ENCODE data around the gene ZNF780B. TPM values are rescaled to one million over a fixed set of nuclear protein-coding genes. Genes with fewer than 3 reads are reported as not detected.
A peak's percentile ranks its signal among the peaks of the same experiment; 100 is the strongest.

Gene ZNF780B
- polyA plus RNA-seq, 4 donors = 1.1 to 22.6 (median 5.7) TPM

DNA sequence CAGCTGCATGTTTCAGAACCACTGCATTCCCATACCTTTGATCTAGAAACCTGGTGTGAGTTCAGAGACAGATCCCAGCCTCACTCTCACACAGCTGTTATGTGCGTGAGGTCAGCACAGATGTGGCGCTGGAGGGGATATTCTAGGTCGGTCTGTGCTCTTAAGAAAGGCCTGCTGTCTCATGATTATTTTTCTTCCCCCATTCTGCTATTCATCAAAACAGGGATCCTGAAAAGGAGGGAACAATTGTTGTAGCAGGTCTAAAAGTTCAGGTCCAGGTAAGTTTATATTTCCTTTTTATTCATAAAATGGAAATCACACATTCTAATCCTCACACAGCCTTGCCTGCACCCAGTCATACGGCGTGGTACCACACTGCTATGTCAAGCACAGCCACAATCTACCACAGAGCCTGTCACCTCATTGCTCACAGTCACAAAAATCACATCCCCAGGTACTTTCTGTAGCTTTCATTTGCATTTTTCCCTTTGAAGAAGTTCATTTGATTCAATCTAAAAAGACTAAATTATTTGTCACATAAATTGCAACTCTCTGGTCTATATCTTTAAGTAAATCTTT is 58.3 kb downstream of the ZNF780B start:
- Histone ChIP-seq H3K27me3 (ENCODE audit: control insufficient read depth in 3 of 3, insufficient read depth in 3 of 3, low read length in 3 of 3) (no peaks in the 10 kb centered on the region), H3K9me3 (ENCODE audit: control insufficient read depth in 2 of 2, insufficient read depth in 1 of 2, low read depth in 1 of 2, low read length in 1 of 2) (peaks cover 0 to 13% of the 10 kb centered on the region in 2 donors), H3K27ac (ENCODE audit: low read depth in 1 of 3, low read length in 2 of 3) (peak overlapping the region in 2 of 3 donors; percentile 78 to 96), H3K4me1 (ENCODE audit: control insufficient read depth in 3 of 3, insufficient read depth in 2 of 3, low read depth in 1 of 3, low read length in 2 of 3) (peaks cover 0 to 22% (median 10%) of the 10 kb centered on the region in 3 donors), H3K36me3 (ENCODE audit: control insufficient read depth in 3 of 3, insufficient read depth in 2 of 3, low read depth in 1 of 3, low read length in 3 of 3) (peaks cover 0 to 3% (median 0%) of the 10 kb centered on the region in 3 donors), H3K4me3 (ENCODE audit: low read depth in 1 of 3, low read length in 3 of 3) (peak overlapping the region in 2 of 3 donors; percentile 62 to 63)
- no peak for FAIRE-seq
- DNase-seq = no peak
- WGBS, 3 donors = 78 to 89% (median 87%) methylated on average over 5 of the region's 5 CpGs

DNA sequence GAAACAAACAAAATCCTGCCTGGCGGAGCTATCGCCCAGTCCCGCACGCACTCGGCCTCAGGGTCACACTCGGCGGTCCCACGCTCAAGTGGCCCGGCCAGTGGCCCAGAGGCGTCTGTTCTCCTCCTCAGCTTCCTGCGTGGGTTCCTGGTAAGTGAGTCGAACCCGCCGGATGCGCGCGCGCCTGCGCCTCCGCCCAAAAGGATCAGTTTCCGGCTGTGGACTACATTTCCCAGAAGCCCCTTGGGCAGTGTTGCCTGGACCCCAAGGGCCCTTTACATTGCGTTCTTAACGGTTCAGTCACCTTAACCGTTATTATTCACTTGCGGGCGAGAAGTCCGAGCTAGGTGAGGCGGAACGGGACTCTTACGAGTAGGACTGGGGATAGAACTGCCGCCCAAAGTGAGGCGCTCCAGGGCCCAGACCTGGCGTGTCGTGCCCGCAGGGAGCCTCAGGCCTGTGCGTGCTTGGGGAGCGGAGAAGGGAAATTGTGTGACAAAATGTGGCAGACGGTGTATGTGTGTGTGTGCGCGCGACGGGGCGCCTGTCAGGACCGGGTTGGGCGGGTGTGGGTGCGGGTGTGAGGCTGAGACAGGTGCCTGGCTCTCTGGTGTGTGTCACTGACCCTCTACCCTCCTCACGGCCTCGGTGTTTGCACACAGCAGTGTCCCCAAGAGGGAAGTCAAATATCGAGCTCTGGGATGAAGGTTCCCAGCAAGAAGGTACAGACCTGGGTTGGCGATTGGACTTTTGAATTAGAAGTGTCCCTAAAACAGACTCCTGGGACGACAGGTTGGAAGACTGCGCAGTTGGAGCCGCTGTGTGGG is 59.0 kb downstream of the ZNF780B start, which contains the start of gene ZNF546:
TSS of gene ZNF546 (plus strand) at position 250 of the 827 bp plus-strand sequence. CDS start 1,267 bp downstream, outside the sequence.
- no peak for FAIRE-seq

DNA sequence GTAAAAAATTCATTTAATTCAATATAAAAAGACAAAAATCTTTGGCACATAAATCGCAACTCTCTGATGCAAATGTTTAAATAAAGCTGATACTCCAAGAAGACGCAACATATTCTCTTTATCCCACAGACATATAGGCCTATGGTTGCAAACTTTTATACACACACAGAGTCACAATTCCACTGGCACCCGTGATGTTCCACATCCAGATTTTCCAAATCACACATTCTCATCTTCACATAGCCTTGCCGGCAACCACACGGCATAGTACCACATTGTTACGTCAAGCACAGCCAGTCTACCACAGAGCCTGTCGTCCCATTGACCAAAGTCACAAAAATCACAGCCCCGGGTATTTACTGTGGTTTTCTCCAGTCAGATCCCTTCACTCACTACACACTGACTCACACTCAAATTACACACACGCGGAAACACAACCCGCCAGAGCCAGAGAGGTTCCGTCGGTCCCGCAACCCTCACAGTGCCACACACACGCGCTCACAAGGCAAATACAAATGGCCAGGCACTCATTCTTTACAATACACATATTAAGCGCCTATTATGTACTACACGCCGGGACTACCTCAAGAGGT is 59.7 kb downstream of the ZNF780B start:
- WGBS, 3 donors = 7 to 8% (median 7%) methylated on average over 19 of the region's 19 CpGs
- Histone ChIP-seq H3K27me3 (ENCODE audit: control insufficient read depth in 3 of 3, insufficient read depth in 3 of 3, low read length in 3 of 3) (no peaks in the 10 kb centered on the region), H3K27ac (ENCODE audit: low read depth in 1 of 3, low read length in 2 of 3) (peak overlapping the region; percentile 78 to 96 (median 79)), H3K4me3 (ENCODE audit: low read depth in 1 of 3, low read length in 3 of 3) (peak overlapping the region; percentile 62 to 67 (median 63)), H3K9me3 (ENCODE audit: control insufficient read depth in 2 of 2, insufficient read depth in 1 of 2, low read depth in 1 of 2, low read length in 1 of 2) (peaks cover 0 to 13% of the 10 kb centered on the region in 2 donors), H3K36me3 (ENCODE audit: control insufficient read depth in 3 of 3, insufficient read depth in 2 of 3, low read depth in 1 of 3, low read length in 3 of 3) (peaks cover 0 to 3% (median 0%) of the 10 kb centered on the region in 3 donors), H3K4me1 (ENCODE audit: control insufficient read depth in 3 of 3, insufficient read depth in 2 of 3, low read depth in 1 of 3, low read length in 2 of 3) (peaks cover 0 to 22% (median 10%) of the 10 kb centered on the region in 3 donors)
- no peak for FAIRE-seq
- DNase-seq = no peak

More for the DNA sequence above, 59.0 kb downstream of the ZNF780B start, which contains the start of gene ZNF546:
- H3K27ac ChIP-seq (ENCODE audit: low read depth in 1 of 3, low read length in 2 of 3) = peak within 1 kb of the TSS; percentile 78 to 96 (median 79)
- peaks cover 0 to 22% (median 10%) of the 10 kb centered on the region in 3 donors for H3K4me1 ChIP-seq (ENCODE audit: control insufficient read depth in 3 of 3, insufficient read depth in 2 of 3, low read depth in 1 of 3, low read length in 2 of 3)
- peaks cover 0 to 13% of the 10 kb centered on the region in 2 donors for H3K9me3 ChIP-seq (ENCODE audit: control insufficient read depth in 2 of 2, insufficient read depth in 1 of 2, low read depth in 1 of 2, low read length in 1 of 2)
- peak within 1 kb of the TSS; percentile 62 to 67 (median 63) for H3K4me3 ChIP-seq (ENCODE audit: low read depth in 1 of 3, low read length in 3 of 3)
- no peaks in the 10 kb centered on the region for H3K27me3 ChIP-seq (ENCODE audit: control insufficient read depth in 3 of 3, insufficient read depth in 3 of 3, low read length in 3 of 3)
- WGBS, 3 donors = 5% methylated on average over 52 to 53 of the region's 53 CpGs
- peak; percentile 92 to 96 for DNase-seq
- peaks cover 0 to 3% (median 0%) of the 10 kb centered on the region in 3 donors for H3K36me3 ChIP-seq (ENCODE audit: control insufficient read depth in 3 of 3, insufficient read depth in 2 of 3, low read depth in 1 of 3, low read length in 3 of 3)

DNA sequence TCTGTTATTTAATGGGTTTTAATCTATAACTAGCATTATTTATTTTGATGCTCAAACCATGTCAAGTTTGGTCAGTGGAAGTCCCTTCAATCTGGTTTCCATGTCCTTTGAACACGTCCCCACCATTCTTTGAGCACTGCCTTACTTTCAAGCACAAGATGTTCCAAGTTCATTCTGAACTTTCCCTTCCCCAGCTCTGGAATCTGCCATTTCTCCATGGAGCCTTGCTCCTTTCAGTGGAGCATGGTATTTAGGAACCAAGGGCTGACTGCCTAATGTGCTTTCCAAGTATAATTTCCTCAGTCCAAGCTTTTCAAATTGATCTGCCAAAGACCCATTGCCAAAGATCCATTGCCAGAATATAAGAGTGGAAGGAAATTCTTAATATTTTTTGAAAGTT is 60.2 kb downstream of the ZNF780B start:
- Histone ChIP-seq H3K4me3 (ENCODE audit: low read depth in 1 of 3, low read length in 3 of 3) (peak overlapping the region in 2 of 3 donors; percentile 31 to 62), H3K27ac (ENCODE audit: low read depth in 1 of 3, low read length in 2 of 3) (no peak overlapping the region), H3K36me3 (ENCODE audit: control insufficient read depth in 3 of 3, insufficient read depth in 2 of 3, low read depth in 1 of 3, low read length in 3 of 3) (peaks cover 0 to 3% (median 0%) of the 10 kb centered on the region in 3 donors), H3K9me3 (ENCODE audit: control insufficient read depth in 2 of 2, insufficient read depth in 1 of 2, low read depth in 1 of 2, low read length in 1 of 2) (peaks cover 0 to 13% of the 10 kb centered on the region in 2 donors), H3K4me1 (ENCODE audit: control insufficient read depth in 3 of 3, insufficient read depth in 2 of 3, low read depth in 1 of 3, low read length in 2 of 3) (peaks cover 0 to 22% (median 10%) of the 10 kb centered on the region in 3 donors), H3K27me3 (ENCODE audit: control insufficient read depth in 3 of 3, insufficient read depth in 3 of 3, low read length in 3 of 3) (no peaks in the 10 kb centered on the region)
- DNase-seq (peak in 1 of 2 donors; percentile 8), FAIRE-seq (no peak)
- WGBS, 3 donors = 67 to 72% (median 69%) methylated on average over 1 of the region's 1 CpG

DNA sequence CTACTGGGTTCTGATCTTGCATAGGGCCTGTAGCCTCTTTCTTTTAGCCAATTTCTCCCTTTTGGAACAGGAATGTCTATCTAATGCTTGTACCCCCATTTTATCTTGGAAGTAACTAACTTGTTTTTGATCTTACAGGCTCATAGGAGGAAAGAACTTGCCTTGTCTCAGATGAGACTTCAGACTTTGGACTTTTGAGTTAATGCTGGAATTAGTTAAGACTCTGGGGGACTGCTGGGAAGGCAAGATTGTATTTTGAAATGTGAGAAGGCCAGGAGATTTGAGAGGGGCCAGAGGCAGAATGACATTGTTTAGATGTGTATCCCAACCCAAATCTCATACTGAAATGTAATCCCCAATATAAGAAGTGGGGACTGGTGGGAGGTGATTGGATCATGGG is 61.7 kb downstream of the ZNF780B start:
- H3K9me3 ChIP-seq (ENCODE audit: control insufficient read depth in 2 of 2, insufficient read depth in 1 of 2, low read depth in 1 of 2, low read length in 1 of 2) = peaks cover 0 to 13% of the 10 kb centered on the region in 2 donors
- peak overlapping the region in 1 of 3 donors; percentile 3 for H3K4me3 ChIP-seq (ENCODE audit: low read depth in 1 of 3, low read length in 3 of 3)
- peak overlapping the region in 2 of 3 donors; percentile 31 to 53 for H3K27ac ChIP-seq (ENCODE audit: low read depth in 1 of 3, low read length in 2 of 3)
- H3K4me1 ChIP-seq (ENCODE audit: control insufficient read depth in 3 of 3, insufficient read depth in 2 of 3, low read depth in 1 of 3, low read length in 2 of 3) = peaks cover 0 to 22% (median 10%) of the 10 kb centered on the region in 3 donors
- no peak for FAIRE-seq
- peak; percentile 66 to 72 for DNase-seq
- peaks cover 0 to 5% (median 0%) of the 10 kb centered on the region in 3 donors for H3K36me3 ChIP-seq (ENCODE audit: control insufficient read depth in 3 of 3, insufficient read depth in 2 of 3, low read depth in 1 of 3, low read length in 3 of 3)
- H3K27me3 ChIP-seq (ENCODE audit: control insufficient read depth in 3 of 3, insufficient read depth in 3 of 3, low read length in 3 of 3) = no peaks in the 10 kb centered on the region

DNA sequence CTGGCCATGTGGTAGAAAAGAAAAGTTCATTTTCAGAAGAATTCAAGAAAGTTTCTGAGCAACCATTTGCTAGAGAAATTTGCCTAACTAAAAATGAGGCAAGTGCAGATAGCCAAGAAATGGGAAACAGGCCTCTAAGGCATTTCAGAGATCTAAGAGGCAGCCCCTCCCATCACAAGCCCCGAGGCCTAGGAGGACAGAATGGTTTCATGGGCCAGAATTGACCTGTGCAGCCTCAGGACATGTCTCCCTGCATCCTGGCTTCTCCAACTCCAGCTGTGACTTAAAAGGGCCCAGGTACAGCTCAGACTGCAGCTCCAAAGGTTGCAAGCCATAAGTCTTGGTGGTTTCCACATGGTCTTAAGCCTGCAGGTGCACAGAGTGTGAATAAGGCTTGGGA is 62.4 kb downstream of the ZNF780B start:
- no peak for FAIRE-seq
- peaks cover 0 to 13% of the 10 kb centered on the region in 2 donors for H3K9me3 ChIP-seq (ENCODE audit: control insufficient read depth in 2 of 2, insufficient read depth in 1 of 2, low read depth in 1 of 2, low read length in 1 of 2)
- WGBS, 3 donors = 93 to 96% (median 95%) methylated on average over 1 of the region's 1 CpG

DNA sequence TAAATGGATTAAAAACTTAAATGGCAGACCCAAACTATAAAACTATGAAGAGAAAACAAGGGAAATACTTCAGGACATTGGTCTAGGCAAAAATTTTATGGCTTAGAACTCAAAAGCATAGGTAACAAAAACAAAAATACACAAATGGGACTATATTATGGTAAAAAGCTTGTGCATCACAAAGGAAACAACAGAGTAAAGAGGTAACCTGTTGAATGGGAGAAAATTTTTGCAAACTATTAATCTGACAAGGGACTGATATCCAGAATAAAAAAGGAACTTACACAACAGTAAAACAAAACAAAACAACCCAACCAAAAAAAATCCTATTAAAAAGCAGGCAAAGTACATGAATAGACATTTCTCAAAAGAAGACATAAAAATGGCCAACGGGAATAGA is 68.4 kb downstream of the ZNF780B start:
- FAIRE-seq = no peak
- 88 to 96% (median 96%) methylated on average over 1 of the region's 1 CpG for WGBS, 3 donors

More for the DNA sequence above, 62.4 kb downstream of the ZNF780B start:
- Histone ChIP-seq H3K4me1 (ENCODE audit: control insufficient read depth in 3 of 3, insufficient read depth in 2 of 3, low read depth in 1 of 3, low read length in 2 of 3) (peaks cover 0 to 22% (median 10%) of the 10 kb centered on the region in 3 donors), H3K36me3 (ENCODE audit: control insufficient read depth in 3 of 3, insufficient read depth in 2 of 3, low read depth in 1 of 3, low read length in 3 of 3) (peaks cover 0 to 5% (median 0%) of the 10 kb centered on the region in 3 donors), H3K27ac (ENCODE audit: low read depth in 1 of 3, low read length in 2 of 3) (peak overlapping the region in 1 of 3 donors; percentile 18), H3K4me3 (ENCODE audit: low read depth in 1 of 3, low read length in 3 of 3) (no peak overlapping the region), H3K27me3 (ENCODE audit: control insufficient read depth in 3 of 3, insufficient read depth in 3 of 3, low read length in 3 of 3) (no peaks in the 10 kb centered on the region)
- DNase-seq = no peak

DNA sequence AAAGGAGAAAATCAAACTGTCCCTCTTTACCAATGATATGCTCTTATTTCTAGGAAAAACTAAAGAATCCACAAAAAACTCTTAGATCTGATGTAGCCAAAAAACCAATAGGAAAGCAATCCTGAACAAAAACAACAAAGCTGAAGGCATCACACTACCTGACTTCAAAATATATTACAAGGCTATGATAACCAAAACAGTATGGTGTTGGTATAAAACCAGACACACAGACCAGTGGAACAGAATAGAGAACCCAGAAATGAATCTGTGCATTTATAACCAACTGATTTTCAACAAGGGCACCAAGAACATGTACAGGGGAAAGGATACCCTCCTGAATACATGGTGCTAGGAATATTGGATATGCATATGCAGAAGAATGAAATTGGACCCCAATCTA is 68.9 kb downstream of the ZNF780B start:
- FAIRE-seq = no peak
- no peak overlapping the region for H3K4me3 ChIP-seq (ENCODE audit: low read depth in 1 of 3, low read length in 3 of 3)
- H3K27me3 ChIP-seq (ENCODE audit: control insufficient read depth in 3 of 3, insufficient read depth in 3 of 3, low read length in 3 of 3) = no peaks in the 10 kb centered on the region
- no peaks in the 10 kb centered on the region for H3K4me1 ChIP-seq (ENCODE audit: control insufficient read depth in 3 of 3, insufficient read depth in 2 of 3, low read depth in 1 of 3, low read length in 2 of 3)
- no peak for DNase-seq
- H3K9me3 ChIP-seq (ENCODE audit: control insufficient read depth in 2 of 2, insufficient read depth in 1 of 2, low read depth in 1 of 2, low read length in 1 of 2) = peaks cover 0 to 17% of the 10 kb centered on the region in 2 donors
- peaks cover 0 to 9% (median 0%) of the 10 kb centered on the region in 3 donors for H3K36me3 ChIP-seq (ENCODE audit: control insufficient read depth in 3 of 3, insufficient read depth in 2 of 3, low read depth in 1 of 3, low read length in 3 of 3)
- H3K27ac ChIP-seq (ENCODE audit: low read depth in 1 of 3, low read length in 2 of 3) = no peak overlapping the region

More for the DNA sequence above, 68.4 kb downstream of the ZNF780B start:
- Histone ChIP-seq H3K27me3 (ENCODE audit: control insufficient read depth in 3 of 3, insufficient read depth in 3 of 3, low read length in 3 of 3) (no peaks in the 10 kb centered on the region), H3K9me3 (ENCODE audit: control insufficient read depth in 2 of 2, insufficient read depth in 1 of 2, low read depth in 1 of 2, low read length in 1 of 2) (peaks cover 0 to 17% of the 10 kb centered on the region in 2 donors), H3K4me3 (ENCODE audit: low read depth in 1 of 3, low read length in 3 of 3) (no peak overlapping the region), H3K36me3 (ENCODE audit: control insufficient read depth in 3 of 3, insufficient read depth in 2 of 3, low read depth in 1 of 3, low read length in 3 of 3) (peaks cover 0 to 9% (median 0%) of the 10 kb centered on the region in 3 donors), H3K27ac (ENCODE audit: low read depth in 1 of 3, low read length in 2 of 3) (no peak overlapping the region), H3K4me1 (ENCODE audit: control insufficient read depth in 3 of 3, insufficient read depth in 2 of 3, low read depth in 1 of 3, low read length in 2 of 3) (no peaks in the 10 kb centered on the region)
- DNase-seq = no peak

All from small intestine (tissue), 7 donors.